ENCODE data around the gene EML5. TPM values are rescaled to one million over a fixed set of nuclear protein-coding genes. Genes with fewer than 3 reads are reported as not detected.

Gene EML5
- total and polyA plus RNA-seq, 2 of the 13 experiments (the other 11 are each of a cell fraction or from before 2014, with no cell fraction given), result 0.11 TPM; not detected in 1

DNA sequence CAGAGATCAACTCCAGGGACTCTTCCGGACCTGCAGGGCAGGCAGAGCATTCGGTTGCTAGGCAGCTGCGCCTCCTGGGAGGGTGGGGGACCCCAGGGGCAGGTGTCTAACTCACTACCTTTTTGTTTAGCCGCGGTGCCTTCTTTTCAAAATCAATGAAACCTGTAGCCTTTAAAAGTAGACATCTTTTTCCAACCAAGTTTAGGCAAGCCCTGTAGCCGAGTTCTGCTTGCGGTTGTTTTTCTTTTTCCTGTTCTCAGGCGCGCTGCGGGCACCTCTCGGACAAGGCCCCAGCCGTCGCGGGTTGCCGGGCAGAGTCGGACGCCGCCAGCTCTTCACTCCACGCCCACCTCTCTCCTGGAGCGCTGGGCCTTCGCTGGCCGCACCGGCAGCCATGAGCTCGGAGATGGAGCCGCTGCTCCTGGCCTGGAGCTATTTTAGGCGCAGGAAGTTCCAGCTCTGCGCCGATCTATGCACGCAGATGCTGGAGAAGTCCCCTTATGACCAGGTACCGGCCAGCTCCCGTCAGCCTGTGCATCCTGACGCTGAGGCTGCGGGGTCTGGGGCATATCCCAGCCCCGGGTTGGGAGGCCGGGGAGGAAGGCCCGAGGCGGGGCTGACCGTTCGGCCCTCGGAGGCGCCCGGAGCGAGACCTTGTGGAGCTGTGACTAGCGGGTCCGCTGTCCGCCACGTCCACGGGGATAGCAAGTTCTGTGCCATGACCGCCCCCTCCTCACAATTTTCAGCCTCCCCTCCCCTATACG, 31.7 kb upstream of the EML5 start, which contains the start of gene TTC8 (continued):
- TF ChIP-seq TRAFD1 (CRISPR knock-in tag; IDR thresholded peaks at IDR 0.05; ENCODE audit: borderline replicate concordance), result no peak
- TF ChIP-seq GABPA (IDR thresholded peaks at IDR 0.05; ENCODE audit: low read depth, low read length), result no peak
- peak; percentile 23; the same call in 1 of the 2 replicates for TF ChIP-seq GABPA (CRISPR knock-in tag; IDR thresholded peaks at IDR 0.05; ENCODE audit: low read depth)
- TF ChIP-seq ZBTB38 (CRISPR knock-in tag; IDR thresholded peaks at IDR 0.05), result peak; percentile 84
- peak; percentile 45 for TF ChIP-seq ZNF331 (CRISPR knock-in tag; IDR thresholded peaks at IDR 0.05)
- no peak; the same call in 1 of the 2 replicates for TF ChIP-seq ZNF576 (CRISPR knock-in tag; IDR thresholded peaks at IDR 0.05)
- TF ChIP-seq PCBP2 (optimal IDR thresholded peaks at IDR 0.05; ENCODE audit: low read depth, low read length, poor library complexity, severe bottlenecking), result no peak
- no peak for TF ChIP-seq ZNF431 (CRISPR knock-in tag; IDR thresholded peaks at IDR 0.05; ENCODE audit: borderline replicate concordance, low read depth)
- TF ChIP-seq HNRNPLL (IDR thresholded peaks at IDR 0.05; ENCODE audit: low read depth, low read length, poor library complexity, severe bottlenecking), result peak; percentile 84
- no peak; the same call in 1 of the 2 replicates for TF ChIP-seq ZNF746 (CRISPR knock-in tag; IDR thresholded peaks at IDR 0.05)
- peak; percentile 91 for TF ChIP-seq KMT2A (CRISPR knock-in tag; IDR thresholded peaks at IDR 0.05)
- peak; percentile 43; the same call in 1 of the 2 replicates for TF ChIP-seq CBX5 (CRISPR knock-in tag; IDR thresholded peaks at IDR 0.05; ENCODE audit: borderline replicate concordance)
- TF ChIP-seq, protein P1, sequence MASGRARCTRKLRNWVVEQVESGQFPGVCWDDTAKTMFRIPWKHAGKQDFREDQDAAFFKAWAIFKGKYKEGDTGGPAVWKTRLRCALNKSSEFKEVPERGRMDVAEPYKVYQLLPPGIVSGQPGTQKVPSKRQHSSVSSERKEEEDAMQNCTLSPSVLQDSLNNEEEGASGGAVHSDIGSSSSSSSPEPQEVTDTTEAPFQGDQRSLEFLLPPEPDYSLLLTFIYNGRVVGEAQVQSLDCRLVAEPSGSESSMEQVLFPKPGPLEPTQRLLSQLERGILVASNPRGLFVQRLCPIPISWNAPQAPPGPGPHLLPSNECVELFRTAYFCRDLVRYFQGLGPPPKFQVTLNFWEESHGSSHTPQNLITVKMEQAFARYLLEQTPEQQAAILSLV (CRISPR knock-in tag; IDR thresholded peaks at IDR 0.05; ENCODE audit: borderline replicate concordance), result peak; percentile 84; the same call in 1 of the 2 replicates
- TF ChIP-seq THAP11 (CRISPR knock-in tag; IDR thresholded peaks at IDR 0.05), result peak; percentile 78; the same call in 1 of the 2 replicates
- TF ChIP-seq ZFP82 (CRISPR knock-in tag; IDR thresholded peaks at IDR 0.05; ENCODE audit: borderline replicate concordance), result peak; percentile 82; the same call in 1 of the 2 replicates
- TF ChIP-seq, protein P2, sequence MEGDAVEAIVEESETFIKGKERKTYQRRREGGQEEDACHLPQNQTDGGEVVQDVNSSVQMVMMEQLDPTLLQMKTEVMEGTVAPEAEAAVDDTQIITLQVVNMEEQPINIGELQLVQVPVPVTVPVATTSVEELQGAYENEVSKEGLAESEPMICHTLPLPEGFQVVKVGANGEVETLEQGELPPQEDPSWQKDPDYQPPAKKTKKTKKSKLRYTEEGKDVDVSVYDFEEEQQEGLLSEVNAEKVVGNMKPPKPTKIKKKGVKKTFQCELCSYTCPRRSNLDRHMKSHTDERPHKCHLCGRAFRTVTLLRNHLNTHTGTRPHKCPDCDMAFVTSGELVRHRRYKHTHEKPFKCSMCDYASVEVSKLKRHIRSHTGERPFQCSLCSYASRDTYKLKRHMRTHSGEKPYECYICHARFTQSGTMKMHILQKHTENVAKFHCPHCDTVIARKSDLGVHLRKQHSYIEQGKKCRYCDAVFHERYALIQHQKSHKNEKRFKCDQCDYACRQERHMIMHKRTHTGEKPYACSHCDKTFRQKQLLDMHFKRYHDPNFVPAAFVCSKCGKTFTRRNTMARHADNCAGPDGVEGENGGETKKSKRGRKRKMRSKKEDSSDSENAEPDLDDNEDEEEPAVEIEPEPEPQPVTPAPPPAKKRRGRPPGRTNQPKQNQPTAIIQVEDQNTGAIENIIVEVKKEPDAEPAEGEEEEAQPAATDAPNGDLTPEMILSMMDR (CRISPR knock-in tag; IDR thresholded peaks at IDR 0.05), result peak; percentile 12; the same call in 1 of the 2 replicates
- TF ChIP-seq POLR2AphosphoS5 (IDR thresholded peaks at IDR 0.05; ENCODE audit: low read depth, low read length), result peak; percentile 90
- TF ChIP-seq ZNF138 (CRISPR knock-in tag; IDR thresholded peaks at IDR 0.05; ENCODE audit: low read depth), result peak; percentile 52; the same call in 1 of the 2 replicates
- no peak for TF ChIP-seq SUZ12 (IDR thresholded peaks at IDR 0.05; ENCODE audit: low read depth, low read length)
- no peak for TF ChIP-seq ZNF703 (CRISPR knock-in tag; IDR thresholded peaks at IDR 0.05; ENCODE audit: borderline replicate concordance)
